ENCODE results near the gene CCNK. TPM values are rescaled to one million over a fixed set of nuclear protein-coding genes. Genes with fewer than 3 reads are reported as not detected.

The CCNK gene
- total and polyA plus RNA-seq, 2 of the 13 experiments (the other 11 are each of a cell fraction or from before 2014, with no cell fraction given) = 4.9 to 9.7 TPM

DNA sequence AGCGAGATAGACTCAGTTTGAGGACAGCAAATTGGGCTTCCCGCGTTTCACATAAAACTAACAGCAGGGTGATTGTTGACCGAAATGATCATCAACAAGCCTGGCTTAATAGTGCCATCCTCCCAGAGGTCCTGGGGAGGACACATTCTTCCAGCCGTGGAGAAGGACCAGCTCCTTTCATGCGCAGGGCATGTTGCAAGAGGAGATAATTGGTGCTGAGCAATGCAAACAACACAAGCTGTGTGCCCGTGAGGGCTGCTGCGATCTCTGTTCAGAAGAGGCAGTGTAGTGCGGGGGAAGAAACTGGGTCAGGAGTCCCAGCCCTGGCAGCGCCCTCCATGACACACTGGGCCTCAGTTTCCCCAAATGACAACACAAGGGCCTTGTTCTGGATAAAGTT, 68.5 kb downstream of the CCNK start:
- CTCF ChIA-PET (ENCODE audit: low intra/inter-chr PET ratio, low total read pairs) = interaction anchor here (1.1 kb wide), 1 partner anchor 60 kb away, joined by 3 read pairs; no protein-coding TSS in a partner anchor
- H4K20me1 ChIP-seq (ENCODE audit: insufficient read depth, low read length) = peaks cover 6% of the 10 kb centered on the region
- WGBS (ENCODE audit: low lambda C conversion rate) = 34% methylated on average over 5 of the region's 10 CpGs
- peak; percentile 57 for DNase-seq (ENCODE audit: low spot score)
- H3K4me3 ChIP-seq (replicated peaks in 1 of 3; ENCODE audit: insufficient read depth in 1 of 3, low read depth in 2 of 3, low read length in 3 of 3) = no peak overlapping the region; a peak in 1 of 6 replicates
- H3K27me3 ChIP-seq (ENCODE audit: control insufficient read depth in 1 of 2, insufficient read depth in 2 of 2, low read length in 2 of 2) = no peaks in the 10 kb centered on the region
- peaks cover 81% of the 10 kb centered on the region for H3K79me2 ChIP-seq (ENCODE audit: insufficient read depth, low read length)
- peak overlapping the region; percentile 85 for H3K27ac ChIP-seq (ENCODE audit: extremely low read length, insufficient read depth, low read length)
- H2AFZ ChIP-seq (ENCODE audit: low read length) = no peak overlapping the region
- intact Hi-C loops (cut with micrococcal nuclease; ENCODE audit: unreplicated experiment) (no loop called here), in situ Hi-C loops (cut with HindIII; ENCODE audit: extremely low pct_ligation_motif_present, low pct_unique_long_range_greater_than_20kb) (no loop called here)
- no peaks in the 10 kb centered on the region for H3K9me3 ChIP-seq (ENCODE audit: low read length)
- peak; percentile 96 for FAIRE-seq
- peak overlapping the region; percentile 49 for H3K4me2 ChIP-seq (ENCODE audit: low read depth, low read length)
- no peaks in the 10 kb centered on the region; a peak in 1 of 5 replicates for H3K36me3 ChIP-seq (replicated peaks in 1 of 2; ENCODE audit: control insufficient read depth in 1 of 2, insufficient read depth in 2 of 2, low read length in 2 of 2)
- H3K9ac ChIP-seq (ENCODE audit: insufficient read depth, low read depth, low read length) = peak overlapping the region; percentile 23; the same call in 1 of the 2 replicates
- POLR2A ChIA-PET = interaction anchor here (1.0 to 1.6 kb wide), 2 partner anchors 9 to 54 kb away, joined by 4 to 5 read pairs; partner anchors contain the start of gene CCDC85C
- ATAC-seq = peak; percentile 17
- peaks cover 69% of the 10 kb centered on the region for H3K4me1 ChIP-seq (ENCODE audit: insufficient read depth, low read length)
- no TSS peak for BruUV-seq (replicated peaks)
- TF ChIP-seq RXRB (CRISPR knock-in tag; IDR thresholded peaks at IDR 0.05; ENCODE audit: borderline replicate concordance) = peak; percentile 61; the same call in 1 of the 2 replicates
- TF ChIP-seq, protein P1, sequence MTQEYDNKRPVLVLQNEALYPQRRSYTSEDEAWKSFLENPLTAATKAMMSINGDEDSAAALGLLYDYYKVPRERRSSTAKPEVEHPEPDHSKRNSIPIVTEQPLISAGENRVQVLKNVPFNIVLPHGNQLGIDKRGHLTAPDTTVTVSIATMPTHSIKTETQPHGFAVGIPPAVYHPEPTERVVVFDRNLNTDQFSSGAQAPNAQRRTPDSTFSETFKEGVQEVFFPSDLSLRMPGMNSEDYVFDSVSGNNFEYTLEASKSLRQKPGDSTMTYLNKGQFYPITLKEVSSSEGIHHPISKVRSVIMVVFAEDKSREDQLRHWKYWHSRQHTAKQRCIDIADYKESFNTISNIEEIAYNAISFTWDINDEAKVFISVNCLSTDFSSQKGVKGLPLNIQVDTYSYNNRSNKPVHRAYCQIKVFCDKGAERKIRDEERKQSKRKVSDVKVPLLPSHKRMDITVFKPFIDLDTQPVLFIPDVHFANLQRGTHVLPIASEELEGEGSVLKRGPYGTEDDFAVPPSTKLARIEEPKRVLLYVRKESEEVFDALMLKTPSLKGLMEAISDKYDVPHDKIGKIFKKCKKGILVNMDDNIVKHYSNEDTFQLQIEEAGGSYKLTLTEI (CRISPR knock-in tag; conservative IDR thresholded peaks at IDR 0.05) = no peak
- TF ChIP-seq, protein P2, sequence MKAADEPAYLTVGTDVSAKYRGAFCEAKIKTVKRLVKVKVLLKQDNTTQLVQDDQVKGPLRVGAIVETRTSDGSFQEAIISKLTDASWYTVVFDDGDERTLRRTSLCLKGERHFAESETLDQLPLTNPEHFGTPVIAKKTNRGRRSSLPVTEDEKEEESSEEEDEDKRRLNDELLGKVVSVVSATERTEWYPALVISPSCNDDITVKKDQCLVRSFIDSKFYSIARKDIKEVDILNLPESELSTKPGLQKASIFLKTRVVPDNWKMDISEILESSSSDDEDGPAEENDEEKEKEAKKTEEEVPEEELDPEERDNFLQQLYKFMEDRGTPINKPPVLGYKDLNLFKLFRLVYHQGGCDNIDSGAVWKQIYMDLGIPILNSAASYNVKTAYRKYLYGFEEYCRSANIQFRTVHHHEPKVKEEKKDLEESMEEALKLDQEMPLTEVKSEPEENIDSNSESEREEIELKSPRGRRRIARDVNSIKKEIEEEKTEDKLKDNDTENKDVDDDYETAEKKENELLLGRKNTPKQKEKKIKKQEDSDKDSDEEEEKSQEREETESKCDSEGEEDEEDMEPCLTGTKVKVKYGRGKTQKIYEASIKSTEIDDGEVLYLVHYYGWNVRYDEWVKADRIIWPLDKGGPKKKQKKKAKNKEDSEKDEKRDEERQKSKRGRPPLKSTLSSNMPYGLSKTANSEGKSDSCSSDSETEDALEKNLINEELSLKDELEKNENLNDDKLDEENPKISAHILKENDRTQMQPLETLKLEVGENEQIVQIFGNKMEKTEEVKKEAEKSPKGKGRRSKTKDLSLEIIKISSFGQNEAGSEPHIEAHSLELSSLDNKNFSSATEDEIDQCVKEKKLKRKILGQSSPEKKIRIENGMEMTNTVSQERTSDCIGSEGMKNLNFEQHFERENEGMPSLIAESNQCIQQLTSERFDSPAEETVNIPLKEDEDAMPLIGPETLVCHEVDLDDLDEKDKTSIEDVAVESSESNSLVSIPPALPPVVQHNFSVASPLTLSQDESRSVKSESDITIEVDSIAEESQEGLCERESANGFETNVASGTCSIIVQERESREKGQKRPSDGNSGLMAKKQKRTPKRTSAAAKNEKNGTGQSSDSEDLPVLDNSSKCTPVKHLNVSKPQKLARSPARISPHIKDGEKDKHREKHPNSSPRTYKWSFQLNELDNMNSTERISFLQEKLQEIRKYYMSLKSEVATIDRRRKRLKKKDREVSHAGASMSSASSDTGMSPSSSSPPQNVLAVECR (CRISPR knock-in tag; IDR thresholded peaks at IDR 0.05; ENCODE audit: borderline replicate concordance) = peak; percentile 32
- no peak for TF ChIP-seq ZIK1 (CRISPR knock-in tag; IDR thresholded peaks at IDR 0.05; ENCODE audit: borderline replicate concordance, low read depth)
- TF ChIP-seq, protein P3, sequence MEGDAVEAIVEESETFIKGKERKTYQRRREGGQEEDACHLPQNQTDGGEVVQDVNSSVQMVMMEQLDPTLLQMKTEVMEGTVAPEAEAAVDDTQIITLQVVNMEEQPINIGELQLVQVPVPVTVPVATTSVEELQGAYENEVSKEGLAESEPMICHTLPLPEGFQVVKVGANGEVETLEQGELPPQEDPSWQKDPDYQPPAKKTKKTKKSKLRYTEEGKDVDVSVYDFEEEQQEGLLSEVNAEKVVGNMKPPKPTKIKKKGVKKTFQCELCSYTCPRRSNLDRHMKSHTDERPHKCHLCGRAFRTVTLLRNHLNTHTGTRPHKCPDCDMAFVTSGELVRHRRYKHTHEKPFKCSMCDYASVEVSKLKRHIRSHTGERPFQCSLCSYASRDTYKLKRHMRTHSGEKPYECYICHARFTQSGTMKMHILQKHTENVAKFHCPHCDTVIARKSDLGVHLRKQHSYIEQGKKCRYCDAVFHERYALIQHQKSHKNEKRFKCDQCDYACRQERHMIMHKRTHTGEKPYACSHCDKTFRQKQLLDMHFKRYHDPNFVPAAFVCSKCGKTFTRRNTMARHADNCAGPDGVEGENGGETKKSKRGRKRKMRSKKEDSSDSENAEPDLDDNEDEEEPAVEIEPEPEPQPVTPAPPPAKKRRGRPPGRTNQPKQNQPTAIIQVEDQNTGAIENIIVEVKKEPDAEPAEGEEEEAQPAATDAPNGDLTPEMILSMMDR (CRISPR knock-in tag; IDR thresholded peaks at IDR 0.05) = no peak
- TF ChIP-seq MED13 (CRISPR knock-in tag; IDR thresholded peaks at IDR 0.05) = no peak
- 0 out of 2 replicates have a peak, but pooled peaks have one; percentile 22 for TF ChIP-seq ZNF121 (CRISPR knock-in tag; IDR thresholded peaks at IDR 0.05)
- TF ChIP-seq MTF2 (CRISPR knock-in tag; IDR thresholded peaks at IDR 0.05; ENCODE audit: borderline replicate concordance) = no peak
- TF ChIP-seq, protein P4, sequence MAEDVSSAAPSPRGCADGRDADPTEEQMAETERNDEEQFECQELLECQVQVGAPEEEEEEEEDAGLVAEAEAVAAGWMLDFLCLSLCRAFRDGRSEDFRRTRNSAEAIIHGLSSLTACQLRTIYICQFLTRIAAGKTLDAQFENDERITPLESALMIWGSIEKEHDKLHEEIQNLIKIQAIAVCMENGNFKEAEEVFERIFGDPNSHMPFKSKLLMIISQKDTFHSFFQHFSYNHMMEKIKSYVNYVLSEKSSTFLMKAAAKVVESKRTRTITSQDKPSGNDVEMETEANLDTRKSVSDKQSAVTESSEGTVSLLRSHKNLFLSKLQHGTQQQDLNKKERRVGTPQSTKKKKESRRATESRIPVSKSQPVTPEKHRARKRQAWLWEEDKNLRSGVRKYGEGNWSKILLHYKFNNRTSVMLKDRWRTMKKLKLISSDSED (CRISPR knock-in tag; IDR thresholded peaks at IDR 0.05) = no peak
- TF ChIP-seq TEAD3 (CRISPR knock-in tag; optimal IDR thresholded peaks at IDR 0.05; ENCODE audit: borderline replicate concordance) = peak; percentile 73
- TF ChIP-seq ZNF614 (CRISPR knock-in tag; IDR thresholded peaks at IDR 0.05; ENCODE audit: borderline replicate concordance) = peak; percentile 49; the same call in 1 of the 2 replicates
- TF ChIP-seq TBP (CRISPR knock-in tag; IDR thresholded peaks at IDR 0.05) = no peak
- TF ChIP-seq ZNF782 (CRISPR knock-in tag; IDR thresholded peaks at IDR 0.05; ENCODE audit: borderline replicate concordance) = no peak
- TF ChIP-seq, protein P5, sequence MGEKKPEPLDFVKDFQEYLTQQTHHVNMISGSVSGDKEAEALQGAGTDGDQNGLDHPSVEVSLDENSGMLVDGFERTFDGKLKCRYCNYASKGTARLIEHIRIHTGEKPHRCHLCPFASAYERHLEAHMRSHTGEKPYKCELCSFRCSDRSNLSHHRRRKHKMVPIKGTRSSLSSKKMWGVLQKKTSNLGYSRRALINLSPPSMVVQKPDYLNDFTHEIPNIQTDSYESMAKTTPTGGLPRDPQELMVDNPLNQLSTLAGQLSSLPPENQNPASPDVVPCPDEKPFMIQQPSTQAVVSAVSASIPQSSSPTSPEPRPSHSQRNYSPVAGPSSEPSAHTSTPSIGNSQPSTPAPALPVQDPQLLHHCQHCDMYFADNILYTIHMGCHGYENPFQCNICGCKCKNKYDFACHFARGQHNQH (CRISPR knock-in tag; IDR thresholded peaks at IDR 0.05) = peak; percentile 25; the same call in 1 of the 2 replicates

Data from HepG2 (cell line).